Suppressor macrophage treated with lipopolysaccharide for 1 hour (primary cell): ENCODE results near the gene TSPOAP1.

Source experiments
- DNase-seq, 3 donors: peaks; one replicate each; pipeline ENCODE4 v3.0.0-alpha.2; 2020 to 2022

The TSPOAP1 gene, protein sequence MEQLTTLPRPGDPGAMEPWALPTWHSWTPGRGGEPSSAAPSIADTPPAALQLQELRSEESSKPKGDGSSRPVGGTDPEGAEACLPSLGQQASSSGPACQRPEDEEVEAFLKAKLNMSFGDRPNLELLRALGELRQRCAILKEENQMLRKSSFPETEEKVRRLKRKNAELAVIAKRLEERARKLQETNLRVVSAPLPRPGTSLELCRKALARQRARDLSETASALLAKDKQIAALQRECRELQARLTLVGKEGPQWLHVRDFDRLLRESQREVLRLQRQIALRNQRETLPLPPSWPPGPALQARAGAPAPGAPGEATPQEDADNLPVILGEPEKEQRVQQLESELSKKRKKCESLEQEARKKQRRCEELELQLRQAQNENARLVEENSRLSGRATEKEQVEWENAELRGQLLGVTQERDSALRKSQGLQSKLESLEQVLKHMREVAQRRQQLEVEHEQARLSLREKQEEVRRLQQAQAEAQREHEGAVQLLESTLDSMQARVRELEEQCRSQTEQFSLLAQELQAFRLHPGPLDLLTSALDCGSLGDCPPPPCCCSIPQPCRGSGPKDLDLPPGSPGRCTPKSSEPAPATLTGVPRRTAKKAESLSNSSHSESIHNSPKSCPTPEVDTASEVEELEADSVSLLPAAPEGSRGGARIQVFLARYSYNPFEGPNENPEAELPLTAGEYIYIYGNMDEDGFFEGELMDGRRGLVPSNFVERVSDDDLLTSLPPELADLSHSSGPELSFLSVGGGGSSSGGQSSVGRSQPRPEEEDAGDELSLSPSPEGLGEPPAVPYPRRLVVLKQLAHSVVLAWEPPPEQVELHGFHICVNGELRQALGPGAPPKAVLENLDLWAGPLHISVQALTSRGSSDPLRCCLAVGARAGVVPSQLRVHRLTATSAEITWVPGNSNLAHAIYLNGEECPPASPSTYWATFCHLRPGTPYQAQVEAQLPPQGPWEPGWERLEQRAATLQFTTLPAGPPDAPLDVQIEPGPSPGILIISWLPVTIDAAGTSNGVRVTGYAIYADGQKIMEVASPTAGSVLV (N-terminal part only)

DNA sequence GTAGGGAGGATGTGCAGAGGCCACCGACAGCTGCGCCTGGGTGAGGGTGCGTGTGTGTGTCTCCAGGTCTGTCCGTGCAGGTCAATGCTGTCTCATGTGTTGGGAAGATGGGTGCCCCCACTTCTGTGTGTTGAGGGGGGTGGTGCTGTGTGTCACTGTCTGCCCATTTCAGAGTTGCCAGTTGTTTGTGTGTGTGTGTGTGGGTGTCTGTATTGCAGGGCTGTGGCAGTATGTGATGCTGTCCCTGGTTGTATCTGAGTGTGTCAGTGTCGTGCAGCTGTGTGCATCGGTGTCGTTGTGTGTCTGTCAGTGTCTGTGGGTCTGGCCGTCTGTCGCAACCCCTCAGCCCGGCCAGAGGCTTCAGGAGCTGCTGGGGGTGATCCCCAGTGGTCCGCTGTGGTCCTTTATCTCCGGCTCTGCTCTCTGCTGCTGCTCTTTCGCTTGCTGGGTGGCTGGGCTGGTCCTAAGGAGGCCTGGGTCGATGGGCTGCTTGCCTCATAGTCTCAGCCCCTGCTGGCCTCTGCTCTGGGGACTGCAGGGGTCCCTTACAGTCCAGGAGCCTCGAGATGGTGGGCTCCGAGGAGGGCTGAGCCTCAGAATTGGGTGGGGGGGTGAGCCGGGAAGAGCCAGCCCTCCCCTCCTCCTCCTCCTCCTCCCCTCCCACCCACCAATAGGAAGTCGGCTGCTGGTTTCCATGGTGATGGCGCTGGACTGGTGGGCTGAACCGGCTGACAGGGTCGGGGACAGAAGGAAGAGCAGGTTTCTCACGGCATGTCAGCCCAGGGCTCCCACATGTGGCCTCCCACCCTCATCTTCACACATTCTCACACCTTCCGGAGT, at the start of gene TSPOAP1:
TSPOAP1 (minus strand) TSS at position 601 of the 840 bp plus-strand sequence. CDS start 875 bp downstream, outside the sequence.
- peak in 2 of 3 donors; percentile 45 to 62 for DNase-seq

DNA sequence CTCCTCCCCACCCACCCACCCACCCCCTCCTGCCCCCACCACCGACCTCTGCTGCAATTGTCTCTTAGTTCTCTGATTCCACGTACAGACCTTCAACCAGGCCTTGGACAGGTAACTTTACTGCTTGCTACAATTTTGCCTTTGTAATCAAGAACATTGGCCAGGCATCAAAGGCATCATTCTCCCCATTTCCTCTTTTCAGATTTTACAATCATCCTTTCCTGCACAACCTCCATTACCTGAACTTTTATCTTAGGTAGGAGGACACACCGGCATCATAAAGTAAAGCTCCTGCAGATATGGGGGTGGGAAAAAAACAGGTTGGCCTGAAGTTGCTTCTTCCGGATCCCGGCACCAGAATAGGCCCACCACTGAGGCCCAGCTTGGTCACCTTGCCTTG, 49.1 kb upstream of the TSPOAP1 start:
- DNase-seq: no peak

DNA sequence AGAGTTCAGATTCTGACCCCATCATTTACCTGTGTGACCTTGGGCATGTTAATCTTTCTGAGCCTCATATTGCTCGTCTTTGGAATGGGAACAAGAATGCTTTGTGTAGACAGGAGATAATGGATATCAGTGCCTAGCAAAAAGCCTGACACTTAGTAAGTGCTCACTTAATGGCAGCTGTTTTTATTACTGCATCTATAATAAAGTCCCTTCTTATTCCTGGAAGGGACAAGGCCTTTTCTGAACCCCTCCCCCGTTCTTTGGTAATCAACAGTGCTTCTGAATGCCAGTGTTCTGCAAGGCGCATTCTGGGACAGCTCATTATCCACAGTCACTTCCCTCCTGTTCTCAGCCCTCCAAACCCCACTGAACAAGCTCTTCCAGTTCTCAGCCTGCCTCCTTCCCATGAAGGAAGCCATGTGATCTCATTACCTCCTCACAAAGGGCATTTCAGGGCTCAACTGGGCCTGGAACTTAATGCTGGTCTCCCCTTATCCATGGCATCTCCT, 48.6 kb upstream of the TSPOAP1 start:
- peak; percentile 27 to 39 (median 30) for DNase-seq

DNA sequence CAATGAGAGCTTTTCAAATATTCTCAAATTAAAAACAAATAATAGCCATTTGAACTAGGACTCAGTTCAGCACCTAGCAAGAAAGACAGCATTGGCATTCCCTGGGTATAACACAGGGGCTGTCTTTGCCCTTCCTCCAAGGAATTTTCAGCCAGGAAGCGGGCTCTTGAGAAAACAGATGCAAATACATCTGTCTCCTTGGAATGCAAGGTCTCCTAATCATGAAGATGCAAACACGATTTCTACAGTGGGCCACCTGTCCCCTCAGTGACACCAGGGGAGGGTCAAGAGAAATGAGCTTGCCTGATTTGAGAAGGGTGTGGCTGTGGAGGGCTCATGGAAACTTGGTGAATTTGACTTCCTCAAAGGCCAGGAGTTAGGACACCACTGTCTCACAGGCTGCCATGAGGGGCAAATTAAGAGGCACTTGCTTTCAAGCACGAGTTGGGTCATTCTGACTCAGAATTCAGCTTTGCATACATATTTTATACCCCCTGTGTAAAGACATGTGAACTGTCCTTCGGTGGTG, 47.9 kb upstream of the TSPOAP1 start:
- DNase-seq: peak; percentile 64 to 72 (median 71)

DNA sequence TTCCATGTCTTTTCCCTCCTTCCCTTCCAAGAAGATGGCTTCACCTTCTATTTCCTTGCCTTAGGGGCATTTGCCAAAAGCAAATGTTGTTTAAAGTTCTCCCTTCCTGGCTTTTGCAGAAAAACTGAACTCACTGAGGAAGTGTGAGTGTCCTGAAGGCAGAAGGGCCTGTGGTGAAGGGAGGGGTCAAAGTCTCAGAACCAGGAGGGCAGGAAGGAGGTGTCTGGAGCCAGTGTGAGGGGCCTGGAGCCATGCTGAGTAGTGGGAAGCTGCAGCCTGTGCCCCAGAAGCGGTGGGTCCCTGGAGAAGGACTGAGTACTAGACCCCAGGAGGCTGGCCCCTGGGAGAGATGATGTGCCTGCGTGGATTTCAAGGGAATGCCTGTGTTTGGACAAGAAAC, 47.2 kb upstream of the TSPOAP1 start:
- peak in 1 of 3 donors; percentile 15 for DNase-seq

DNA sequence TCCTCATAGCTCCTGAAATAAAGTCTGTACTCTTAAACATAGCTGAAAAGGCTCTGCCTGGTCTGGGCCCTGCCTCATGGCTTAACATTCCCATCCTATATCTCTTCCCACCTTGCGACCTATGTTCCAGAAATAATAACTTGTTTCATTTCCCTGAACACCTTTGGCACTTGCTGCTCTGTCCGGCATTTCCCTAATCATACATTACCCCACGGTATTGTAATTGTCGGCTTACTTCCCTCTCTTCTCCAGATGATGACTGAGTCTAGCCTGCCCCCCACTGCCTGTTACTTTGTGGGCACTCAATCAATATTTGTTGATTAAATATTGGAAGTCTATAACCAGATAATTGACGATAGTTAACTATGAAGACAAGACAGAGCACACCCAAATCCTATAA, 46.7 kb upstream of the TSPOAP1 start:
- DNase-seq: peak; percentile 53 to 59 (median 53)

DNA sequence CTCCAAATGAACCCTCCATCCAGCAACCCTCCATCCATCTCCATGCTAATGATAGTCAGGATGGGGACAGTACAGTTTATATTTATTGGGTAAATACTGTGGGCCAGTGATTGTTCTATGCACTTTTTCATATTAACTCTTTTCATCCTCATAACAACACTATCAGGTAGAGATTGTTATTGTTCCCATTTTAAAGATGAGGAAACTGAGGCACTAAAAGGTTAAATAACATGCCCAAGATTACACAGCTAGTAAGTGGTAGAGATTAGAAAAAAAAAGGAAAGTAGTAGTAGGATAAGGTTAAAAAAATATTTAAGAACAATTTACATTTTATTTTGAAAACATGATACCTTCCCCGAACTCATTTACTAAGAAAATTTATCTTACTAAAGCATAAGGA, 45.3 kb upstream of the TSPOAP1 start:
- no peak for DNase-seq

DNA sequence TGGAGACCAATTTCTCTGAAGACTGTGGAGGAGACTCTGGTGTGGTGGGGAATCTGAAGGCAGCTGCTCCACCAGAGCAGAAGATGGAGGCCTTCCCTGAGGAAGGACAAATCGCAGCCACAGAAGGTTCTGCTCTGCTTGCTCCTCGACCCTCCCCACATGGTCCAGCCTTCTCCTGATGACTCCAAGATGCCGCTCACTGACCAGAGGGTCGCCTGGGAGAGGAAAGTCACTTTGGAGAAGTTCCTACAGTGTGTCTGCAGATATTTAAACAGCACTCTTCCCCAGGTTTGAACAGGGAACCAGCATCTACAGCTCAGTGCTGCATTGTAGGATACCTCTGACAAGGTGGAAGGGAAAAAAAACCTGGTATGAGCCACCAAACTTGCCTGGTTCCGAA, 44.4 kb upstream of the TSPOAP1 start:
- DNase-seq: no peak

DNA sequence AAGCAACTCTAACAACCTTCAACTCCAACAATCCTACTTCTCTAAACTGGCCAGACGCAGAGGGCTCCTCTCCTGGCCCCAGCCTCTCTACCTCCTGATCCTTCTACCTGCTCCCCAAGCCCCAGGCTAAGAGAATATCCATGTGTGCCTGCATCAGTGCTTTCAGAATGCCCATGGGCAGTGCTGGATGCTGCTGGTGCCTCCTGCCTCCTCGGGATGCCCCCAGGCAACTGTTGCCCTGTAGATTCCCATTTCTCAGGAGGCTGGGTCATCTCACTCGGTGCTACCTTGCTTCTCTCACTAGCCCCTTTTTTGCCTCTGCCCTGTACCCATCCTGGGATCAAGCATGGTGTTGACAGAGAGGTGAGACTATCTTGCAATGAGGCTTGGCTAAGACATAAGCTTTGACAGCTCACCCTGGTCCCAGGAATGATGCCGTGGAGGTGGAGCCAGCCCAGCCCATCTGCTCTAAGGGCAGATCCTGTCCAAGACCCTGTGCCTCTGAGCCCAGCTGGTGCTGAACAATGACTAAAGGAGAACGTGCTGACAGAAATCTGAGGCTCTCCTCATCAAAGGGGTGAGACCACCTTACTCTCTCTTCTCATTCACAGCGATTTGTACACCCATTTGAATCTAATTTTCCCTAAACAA, 42.8 kb upstream of the TSPOAP1 start:
- no peak for DNase-seq

DNA sequence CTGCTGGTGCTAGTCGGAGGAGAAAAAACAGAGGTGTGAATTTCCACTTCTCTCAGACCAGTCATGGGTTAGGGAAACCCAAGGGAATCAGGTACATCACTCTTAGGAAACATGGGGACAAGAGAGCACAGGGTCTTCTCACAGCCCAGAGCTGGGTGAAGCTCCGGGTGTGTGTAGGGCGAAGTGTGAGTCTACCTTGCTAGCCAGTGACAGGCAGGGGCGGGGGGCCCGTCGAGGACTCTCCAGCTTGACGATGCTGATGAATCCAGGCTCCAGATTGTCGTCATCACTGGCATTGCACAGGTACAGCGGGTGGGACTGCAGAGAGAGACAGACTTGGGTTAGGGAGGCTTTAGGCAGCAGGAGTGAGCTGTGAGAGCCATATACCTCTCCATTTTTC, 42.1 kb upstream of the TSPOAP1 start:
- DNase-seq: no peak

DNA sequence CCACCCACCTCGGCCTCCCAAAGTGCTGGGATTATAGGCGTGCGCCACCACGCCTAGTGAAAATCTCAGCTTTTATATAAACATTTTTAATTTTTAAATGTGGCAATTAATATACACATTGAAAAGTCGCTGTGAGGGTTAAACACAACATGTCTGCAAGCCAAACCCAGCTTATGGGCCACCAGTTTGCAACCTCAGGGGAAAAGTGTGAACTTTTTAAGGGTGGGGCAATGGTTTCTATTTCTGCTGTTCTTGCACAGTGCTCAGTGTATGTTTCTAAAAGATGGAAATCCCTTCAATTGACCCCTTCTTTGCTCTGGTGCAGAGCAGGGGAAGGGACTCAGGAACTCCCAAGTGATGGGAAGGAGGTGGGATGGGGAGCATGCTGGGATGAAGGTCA, 41.7 kb upstream of the TSPOAP1 start:
- no peak for DNase-seq

DNA sequence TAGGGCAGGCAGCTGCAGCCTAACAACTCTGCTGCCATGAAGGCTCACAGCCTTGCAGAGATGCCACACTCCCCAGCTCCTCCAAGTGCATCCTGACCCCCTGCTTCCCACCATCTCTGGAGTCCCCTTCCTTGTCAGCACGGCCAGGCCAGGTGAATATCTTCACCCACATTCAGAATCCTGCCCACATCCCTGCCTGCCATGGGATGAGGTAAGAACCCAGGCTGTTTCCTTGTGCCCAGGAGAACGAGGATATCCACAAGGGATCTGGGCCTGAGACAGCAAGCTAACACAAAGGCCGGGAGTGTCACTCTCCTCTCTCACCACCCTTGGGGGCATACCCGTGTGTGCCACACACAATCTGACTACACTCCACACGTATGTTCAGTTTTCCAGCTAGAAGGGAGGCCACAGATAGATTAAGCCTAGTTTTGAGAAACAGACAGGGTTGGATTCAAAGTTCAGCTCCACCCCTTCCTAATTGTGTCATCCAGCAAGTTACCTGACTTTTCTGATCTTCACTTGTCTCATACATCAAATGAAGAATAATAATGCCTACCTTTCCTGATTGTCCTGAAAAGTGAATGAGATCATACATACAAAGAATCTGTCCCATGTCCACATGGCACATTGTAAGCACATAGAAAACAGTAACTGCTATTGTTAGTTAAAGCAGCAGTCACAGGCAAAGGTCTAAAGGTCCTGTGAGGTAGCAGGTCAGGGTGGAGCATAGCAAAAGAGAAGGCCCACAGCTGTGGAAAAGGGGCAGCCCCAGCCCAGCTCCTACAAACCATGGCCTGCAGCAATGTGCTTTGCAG, 40.8 kb upstream of the TSPOAP1 start:
- DNase-seq: no peak

DNA sequence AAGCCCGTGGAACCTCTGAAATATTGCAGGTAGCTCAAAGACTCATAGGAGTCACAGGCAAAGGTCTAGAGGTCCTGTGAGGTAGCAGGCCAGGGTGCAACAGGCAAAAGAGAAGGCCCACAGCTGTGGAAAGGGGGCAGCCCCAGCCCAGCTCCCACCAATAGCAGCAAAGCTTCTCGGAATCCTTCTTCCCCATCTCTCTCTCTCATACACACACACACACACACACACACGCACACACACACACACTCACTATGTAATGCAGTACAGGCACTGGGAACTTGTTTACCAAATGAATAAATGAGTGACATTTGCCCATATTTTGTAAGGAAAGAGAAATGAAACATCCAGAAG, 40.2 kb upstream of the TSPOAP1 start:
- peak in 2 of 3 donors; percentile 20 to 32 for DNase-seq

DNA sequence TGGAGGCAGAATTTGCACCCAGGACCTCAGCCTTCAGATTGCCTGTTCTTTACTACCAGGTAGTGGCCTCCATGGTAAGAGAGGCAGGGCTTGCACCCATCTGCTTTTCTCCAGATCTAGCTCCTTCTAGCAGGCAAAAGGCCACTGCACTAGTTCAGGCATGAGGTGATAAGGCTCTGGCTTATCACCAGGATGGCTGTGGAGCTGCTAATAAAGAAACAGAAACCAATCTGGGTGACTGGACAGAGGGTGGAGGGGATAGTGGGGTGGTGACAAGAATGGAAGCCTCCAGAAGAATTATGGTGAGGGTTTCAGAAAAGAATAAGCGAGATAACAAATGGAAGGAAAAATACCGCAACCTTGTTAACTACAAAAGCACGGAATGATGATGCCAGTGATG, 38.9 kb upstream of the TSPOAP1 start:
- no peak for DNase-seq

DNA sequence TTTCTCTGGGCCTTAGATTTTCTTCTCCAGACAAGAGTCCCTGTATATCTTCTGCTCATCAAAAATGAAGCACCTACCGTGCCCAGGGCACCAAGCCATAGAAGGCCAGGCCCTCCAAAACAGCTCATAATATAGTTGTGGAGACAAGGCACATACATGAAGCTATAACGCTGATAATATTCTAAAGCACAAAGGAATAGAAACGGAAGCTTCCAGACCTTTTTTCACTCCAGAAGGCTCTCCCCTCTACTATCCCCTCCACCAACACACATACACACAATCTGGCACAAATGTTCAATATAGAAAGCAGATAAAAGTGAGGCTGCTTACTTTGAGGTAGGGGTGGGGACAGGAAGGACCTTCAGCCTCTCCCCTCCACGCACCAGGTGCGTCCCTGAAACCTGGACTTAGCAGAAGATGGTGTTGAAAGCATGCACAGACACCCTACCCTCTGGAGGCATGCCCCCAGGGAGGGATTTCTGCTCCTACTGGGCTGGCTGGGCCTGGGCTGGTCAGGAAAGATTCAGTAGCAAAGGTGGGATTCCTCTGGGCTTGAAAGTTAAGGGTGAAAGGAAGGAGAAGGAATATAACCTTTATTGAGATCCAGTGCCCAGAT, 37.5 kb upstream of the TSPOAP1 start:
- DNase-seq: no peak

DNA sequence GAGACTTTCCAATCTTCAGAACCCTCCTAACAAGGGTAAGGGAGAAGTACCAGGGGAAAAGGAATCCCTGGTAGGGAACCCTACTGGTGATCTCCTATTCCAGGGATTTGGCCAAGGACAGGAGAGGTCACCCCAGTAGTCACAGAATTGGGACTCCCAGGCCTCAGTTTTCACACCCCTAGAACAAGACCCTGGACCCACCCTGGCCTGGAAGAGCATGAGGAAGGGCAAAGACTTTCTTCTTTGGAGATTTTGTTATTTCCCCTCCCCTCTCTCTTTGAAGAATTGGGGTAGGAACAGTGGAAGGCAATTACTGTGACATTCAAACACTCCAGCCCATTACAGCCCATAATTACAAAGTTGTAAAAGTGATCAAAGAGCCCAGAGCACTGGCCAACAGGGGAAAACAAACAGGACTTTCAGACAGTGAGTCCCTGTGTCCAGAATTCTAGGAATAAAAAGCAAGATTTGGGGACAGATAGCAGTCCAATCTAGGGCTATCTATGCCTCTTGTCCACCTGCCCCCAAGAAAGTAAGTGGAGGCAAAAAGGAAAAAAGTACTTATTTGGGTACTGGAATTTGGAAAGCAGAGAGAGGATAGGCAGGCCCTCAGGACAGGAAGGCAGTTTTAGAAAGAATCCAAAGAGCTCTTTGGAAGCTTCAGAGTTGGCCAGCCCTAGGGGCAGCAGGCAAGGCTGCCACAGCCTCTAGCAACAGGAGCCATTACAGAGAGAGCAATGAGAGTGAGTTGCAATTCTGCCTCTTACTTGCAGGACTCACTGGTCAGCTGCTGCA, 36.8 kb upstream of the TSPOAP1 start:
- no peak for DNase-seq

DNA sequence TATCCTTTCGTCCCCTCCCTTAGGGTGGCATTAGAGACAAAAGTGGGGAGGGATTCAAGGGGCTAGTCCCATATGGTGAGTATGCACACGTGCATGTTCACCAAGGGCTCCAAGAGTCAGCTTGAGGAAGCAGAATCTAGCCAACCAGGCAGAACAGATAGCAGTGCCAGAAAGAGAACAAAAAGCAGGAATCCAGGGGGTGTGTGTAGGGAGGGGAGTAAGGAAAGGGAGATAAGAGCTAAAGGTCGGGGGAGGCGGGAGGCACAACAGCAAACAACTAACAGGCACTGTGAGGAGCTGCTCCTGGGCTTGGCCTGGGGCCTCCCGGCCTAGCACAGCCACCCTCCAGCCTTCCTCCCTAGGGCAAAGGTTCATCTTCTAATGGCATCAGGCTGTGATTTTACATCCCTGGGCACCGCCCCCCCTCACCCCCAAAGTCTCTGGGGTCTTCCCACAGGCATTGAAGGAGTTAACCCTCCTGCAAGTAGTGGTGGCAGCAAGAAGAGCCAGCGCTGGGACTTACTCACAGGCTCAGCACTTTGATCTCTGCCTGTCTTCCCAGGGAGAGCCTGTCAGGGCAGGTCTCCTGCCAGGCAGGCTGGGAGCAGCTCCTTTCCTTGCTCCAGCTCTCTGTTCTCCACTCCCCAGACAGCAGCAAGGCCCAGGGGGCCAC, 35.8 kb upstream of the TSPOAP1 start:
- no peak for DNase-seq

DNA sequence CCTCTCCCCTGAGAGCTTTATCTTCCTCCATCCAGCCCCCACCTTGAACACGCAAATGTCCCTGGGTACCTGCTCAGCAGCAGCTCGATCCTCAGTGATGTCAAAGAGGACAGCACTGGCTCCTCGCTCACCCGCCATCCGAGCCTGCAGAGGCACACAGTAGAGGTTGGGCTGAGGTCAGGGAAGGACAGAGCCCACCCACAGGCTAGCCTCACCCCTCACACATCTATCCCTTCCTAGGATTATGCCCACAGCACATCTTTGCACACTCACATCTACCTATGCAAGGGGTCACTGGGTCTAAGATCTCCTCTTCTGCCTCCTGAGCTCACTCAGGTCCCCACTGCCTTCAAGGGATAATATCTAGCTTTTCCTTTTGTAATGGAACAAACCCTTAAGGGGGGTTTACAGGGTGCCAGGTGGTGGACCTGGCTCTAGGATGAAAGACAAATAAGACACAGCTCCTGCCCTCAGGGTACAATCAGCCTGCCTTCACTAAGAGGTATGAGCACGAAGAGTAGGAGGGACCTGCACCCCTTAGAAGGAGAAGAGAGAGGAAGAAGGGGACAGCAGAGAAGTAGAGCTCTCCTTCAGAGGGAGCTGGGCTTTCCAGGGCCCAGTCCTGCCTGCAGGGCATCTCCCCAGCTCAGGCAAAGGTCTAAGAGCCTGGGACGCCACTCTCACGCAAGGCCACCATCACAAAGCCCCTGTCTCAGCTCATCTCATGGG, 35.0 kb upstream of the TSPOAP1 start:
- DNase-seq: no peak
